Fibroblast of skin of right biceps (primary cell): ENCODE data around the gene STMP1.
"Not testable (repeated sequence)": the region's sequence is repeated elsewhere in the genome, so short reads cannot be mapped to it uniquely, and the experiment has no call there.

Source experiments
- DNase-seq: peaks from one replicate; pipeline ENCODE4 v3.0.0-alpha.2; 2013

Gene STMP1

GRCh38 chr7:135665042-135665441 lies 2.7 kb downstream of the STMP1 start:
- DNase-seq = no peak

GRCh38 chr7:135666156-135666555 lies 3.8 kb downstream of the STMP1 start:
- DNase-seq = peak; percentile 26

GRCh38 chr7:135666846-135667245 lies 4.5 kb downstream of the STMP1 start:
- no peak for DNase-seq

- not testable (repeated sequence) for DNase-seq
Observed at GRCh38 chr7:135667626-135668025, 5.3 kb downstream of the STMP1 start.

GRCh38 chr7:135668852-135669395 lies 6.6 kb downstream of the STMP1 start:
- DNase-seq = not testable (repeated sequence)

GRCh38 chr7:135669774-135670173 lies 7.5 kb downstream of the STMP1 start:
- no peak for DNase-seq

GRCh38 chr7:135670179-135670578 lies 7.9 kb downstream of the STMP1 start:
- peak; percentile 72 for DNase-seq

GRCh38 chr7:135672560-135673359 lies 10.4 kb downstream of the STMP1 start:
- peak; percentile 72 for DNase-seq

- peak; percentile 52 for DNase-seq
Observed at GRCh38 chr7:135673360-135673706, 11.0 kb downstream of the STMP1 start.

- DNase-seq = peak; percentile 67
Observed at GRCh38 chr7:135678612-135679575, 16.6 kb downstream of the STMP1 start.

GRCh38 chr7:135681762-135682161 lies 19.4 kb downstream of the STMP1 start:
- DNase-seq = no peak

GRCh38 chr7:135682191-135682590 lies 19.9 kb downstream of the STMP1 start:
- DNase-seq = no peak

- DNase-seq = no peak
Observed at GRCh38 chr7:135683609-135684008, 21.3 kb downstream of the STMP1 start.

GRCh38 chr7:135684136-135684535 lies 21.8 kb downstream of the STMP1 start:
- DNase-seq = peak; percentile 53

- no peak for DNase-seq
Observed at GRCh38 chr7:135684699-135685098, 22.4 kb downstream of the STMP1 start.

GRCh38 chr7:135685306-135686084 lies 23.2 kb downstream of the STMP1 start:
- peak; percentile 48 for DNase-seq

- DNase-seq = no peak
Observed at GRCh38 chr7:135687466-135687865, 25.2 kb downstream of the STMP1 start.

GRCh38 chr7:135690566-135690965 lies 28.3 kb downstream of the STMP1 start:
- peak; percentile 72 for DNase-seq

- peak; percentile 73 for DNase-seq
Observed at GRCh38 chr7:135692055-135692454, 29.7 kb downstream of the STMP1 start.

- DNase-seq = not testable (repeated sequence)
Observed at GRCh38 chr7:135692606-135693005, 30.3 kb downstream of the STMP1 start.

GRCh38 chr7:135693558-135693957 lies 31.2 kb downstream of the STMP1 start:
- no peak for DNase-seq

GRCh38 chr7:135697276-135698049 lies 35.1 kb downstream of the STMP1 start:
- no peak for DNase-seq
